Hepatocyte (in vitro differentiated cells): ENCODE results near the gene TNFRSF21. TPM values are rescaled to one million over a fixed set of nuclear protein-coding genes. Genes with fewer than 3 reads are reported as not detected.

Experiments used
- DNase-seq: peaks from one replicate; pipeline ENCODE4 v3.0.0-alpha.2; 2016; ENCODE audit warnings: low spot score
- H2AFZ ChIP-seq: fragments of 200-600 bp; sonication (generic); 2 replicates; pipeline ENCODE4 v1.6.0; 2016; ENCODE audit warnings: antibody characterized with exemption, mild to moderate bottlenecking
- H3K27ac ChIP-seq: fragments of 200-600 bp; sonication (generic); 2 replicates; pipeline ENCODE4 v1.5.1; 2016; ENCODE audit warnings: mild to moderate bottlenecking
- H3K27me3 ChIP-seq: fragments of 200-600 bp; sonication (generic); 2 replicates; pipeline ENCODE4 v1.6.1; 2016
- H3K36me3 ChIP-seq: fragments of 200-600 bp; sonication (generic); replicated peaks from 2 replicates; pipeline ENCODE4 v1.5.1; 2016; ENCODE audit warnings: low read depth; ENCODE audit not compliant: insufficient read depth
- H3K4me1 ChIP-seq: fragments of 200-600 bp; sonication (generic); 2 replicates; pipeline ENCODE4 v1.5.1; 2016; ENCODE audit warnings: mild to moderate bottlenecking, moderate library complexity; ENCODE audit not compliant: insufficient read depth
- H3K4me2 ChIP-seq: fragments of 200-600 bp; sonication (generic); 2 replicates; pipeline ENCODE4 v1.6.0; 2016
- H3K4me3 ChIP-seq: fragments of 200-600 bp; sonication (generic); 2 replicates; pipeline ENCODE4 v1.5.1; 2016; ENCODE audit warnings: mild to moderate bottlenecking
- H3K79me2 ChIP-seq: fragments of 200-600 bp; sonication (generic); 2 replicates; pipeline ENCODE4 v1.6.0; 2017; ENCODE audit warnings: mild to moderate bottlenecking
- H3K9me2 ChIP-seq: fragments of 200-600 bp; sonication (generic); replicated peaks from 2 replicates; pipeline ENCODE4 v1.6.0; 2017; ENCODE audit warnings: mild to moderate bottlenecking; ENCODE audit not compliant: insufficient read depth
- H3K9me3 ChIP-seq: fragments of 200-600 bp; sonication (generic); 2 replicates; pipeline ENCODE4 v1.5.1; 2016; ENCODE audit warnings: low read depth, mild to moderate bottlenecking
- H4K20me1 ChIP-seq: fragments of 200-600 bp; sonication (generic); 2 replicates; pipeline ENCODE4 v1.6.0; 2016; ENCODE audit warnings: mild to moderate bottlenecking; ENCODE audit not compliant: insufficient read depth, poor library complexity, severe bottlenecking
- CTCF ChIP-seq: fragments of 200-600 bp; sonication (generic); IDR thresholded peaks from 2 replicates; pipeline ENCODE4 v1.5.1; 2016; ENCODE audit warnings: antibody characterized with exemption, mild to moderate bottlenecking; ENCODE audit not compliant: poor library complexity
- EZH2 ChIP-seq: fragments of 200-600 bp; sonication (generic); IDR thresholded peaks from 2 replicates; pipeline ENCODE4 v1.6.1; 2016; ENCODE audit warnings: antibody characterized with exemption, mild to moderate bottlenecking, borderline replicate concordance
- EZH2phosphoT487 ChIP-seq: fragments of 200-600 bp; sonication (generic); IDR thresholded peaks from one replicate; pipeline ENCODE4 v1.6.1; 2018; ENCODE audit warnings: antibody characterized with exemption, mild to moderate bottlenecking, low read depth, moderate library complexity; ENCODE audit not compliant: unreplicated experiment, severe bottlenecking
- WGBS: methylation state at CpG from one replicate; pipeline ENCODE4 v1.1.6; 2016; ENCODE audit warnings: low lambda C conversion rate; ENCODE audit errors: missing lambda C conversion rate; 5-methylcytosine and 5-hydroxymethylcytosine counted together
- polyA plus RNA-seq: library from polyadenylated mRNA; unstranded; fragments of >200 nt; fragmentation: Nextera tagmentation; extraction: Ambion mirVana; gene quantifications from 2 replicates; pipeline ENCODE4 v1.2.1, GENCODE V29; 2016
- total RNA-seq: library from RNA; depleted of rRNA; stranded (reverse); fragments of >200 nt; gene quantifications from 2 replicates; pipeline ENCODE4 v1.2.3, GENCODE V29; 2014

Gene TNFRSF21
- total and polyA plus RNA-seq, 2 experiments from 2014 or later: 52.1 to 104 TPM

GRCh38 chr6:47283993-47284392, 25.7 kb downstream of the TNFRSF21 start:
- Histone ChIP-seq H3K4me1 (peaks cover 4% of the 10 kb centered on the region), H4K20me1 (no peaks in the 10 kb centered on the region), H3K4me2 (no peak overlapping the region), H3K4me3 (no peak overlapping the region), H3K9me3 (no peaks in the 10 kb centered on the region), H3K9me2 (no peaks in the 10 kb centered on the region), H3K36me3 (no peaks in the 10 kb centered on the region), H3K27me3 (no peaks in the 10 kb centered on the region), H2AFZ (no peak overlapping the region), H3K27ac (no peak overlapping the region), H3K79me2 (peaks cover 69% of the 10 kb centered on the region)
- DNase-seq: no peak
- TF ChIP-seq EZH2: no peak
- TF ChIP-seq EZH2phosphoT487: no peak
- no peak for TF ChIP-seq CTCF
- WGBS: 98% methylated on average over 7 of the region's 7 CpGs

- Histone ChIP-seq H2AFZ (no peak overlapping the region), H3K79me2 (peaks cover 71% of the 10 kb centered on the region), H3K36me3 (peaks cover 5% of the 10 kb centered on the region), H3K4me1 (no peaks in the 10 kb centered on the region), H3K27me3 (no peaks in the 10 kb centered on the region), H3K27ac (peak overlapping the region; percentile 25), H4K20me1 (no peaks in the 10 kb centered on the region), H3K4me2 (no peak overlapping the region), H3K9me2 (no peaks in the 10 kb centered on the region), H3K4me3 (no peak overlapping the region), H3K9me3 (no peaks in the 10 kb centered on the region)
- peak; percentile 40 for DNase-seq
- no peak for TF ChIP-seq EZH2
- TF ChIP-seq CTCF: no peak
- no peak for TF ChIP-seq EZH2phosphoT487
- WGBS: 53% methylated on average over 3 of the region's 3 CpGs
These were observed 31.2 kb downstream of the TNFRSF21 start for GRCh38 chr6:47278545-47278944.

GRCh38 chr6:47277702-47278101, 32.0 kb downstream of the TNFRSF21 start:
- TF ChIP-seq CTCF (no peak), EZH2phosphoT487 (no peak), EZH2 (no peak)
- H3K36me3 ChIP-seq: peaks cover 5% of the 10 kb centered on the region
- peaks cover 72% of the 10 kb centered on the region for H3K79me2 ChIP-seq
- H3K9me2 ChIP-seq: no peaks in the 10 kb centered on the region
- no peak overlapping the region for H3K4me2 ChIP-seq
- no peaks in the 10 kb centered on the region for H4K20me1 ChIP-seq
- H2AFZ ChIP-seq: no peak overlapping the region
- H3K4me1 ChIP-seq: no peaks in the 10 kb centered on the region
- WGBS: 82% methylated on average over 4 of the region's 4 CpGs
- H3K27ac ChIP-seq: no peak overlapping the region
- no peak overlapping the region for H3K4me3 ChIP-seq
- no peak for DNase-seq
- H3K9me3 ChIP-seq: no peaks in the 10 kb centered on the region
- H3K27me3 ChIP-seq: no peaks in the 10 kb centered on the region

GRCh38 chr6:47276377-47276776, 33.3 kb downstream of the TNFRSF21 start:
- H3K27ac ChIP-seq: no peak overlapping the region
- no peaks in the 10 kb centered on the region for H4K20me1 ChIP-seq
- 77% methylated on average over 3 of the region's 3 CpGs for WGBS
- H3K4me2 ChIP-seq: no peak overlapping the region
- H3K4me1 ChIP-seq: no peaks in the 10 kb centered on the region
- no peak overlapping the region for H2AFZ ChIP-seq
- H3K36me3 ChIP-seq: peaks cover 5% of the 10 kb centered on the region
- H3K4me3 ChIP-seq: no peak overlapping the region
- no peaks in the 10 kb centered on the region for H3K9me2 ChIP-seq
- no peak for DNase-seq
- H3K27me3 ChIP-seq: no peaks in the 10 kb centered on the region
- H3K9me3 ChIP-seq: no peaks in the 10 kb centered on the region
- no peak for TF ChIP-seq EZH2
- TF ChIP-seq CTCF: no peak
- no peak for TF ChIP-seq EZH2phosphoT487
- peaks cover 77% of the 10 kb centered on the region for H3K79me2 ChIP-seq
